Parathyroid adenoma (tissue), 2 donors: ENCODE measurements around the gene GALNT17.

ENCODE experiments used
- H2AFZ ChIP-seq: fragments of 300-600 bp; sonication (generic); one replicate; pipeline ENCODE4 v1.7.0; 2017; ENCODE audit warnings: antibody characterized with exemption, mild to moderate bottlenecking
- H3K27ac ChIP-seq: fragments of 300-600 bp; sonication (generic); one replicate; pipeline ENCODE4 v1.7.0; 2017
- H3K27me3 ChIP-seq: fragments of 300-600 bp; sonication (generic); one replicate; pipeline ENCODE4 v1.7.0; 2017; ENCODE audit warnings: low read length; ENCODE audit not compliant: control insufficient read depth, insufficient read depth
- H3K36me3 ChIP-seq: fragments of 300-600 bp; sonication (generic); one replicate; pipeline ENCODE4 v1.7.0; 2017; ENCODE audit warnings: low read length; ENCODE audit not compliant: control insufficient read depth, insufficient read depth
- H3K4me1 ChIP-seq: fragments of 300-600 bp; sonication (generic); one replicate; pipeline ENCODE4 v1.7.0; 2017; ENCODE audit warnings: control low read depth
- H3K4me2 ChIP-seq: fragments of 300-600 bp; sonication (generic); one replicate; pipeline ENCODE4 v1.7.0; 2017; ENCODE audit warnings: low read length
- H3K4me3 ChIP-seq: fragments of 300-600 bp; sonication (generic); one replicate; pipeline ENCODE4 v1.7.0; 2017; ENCODE audit warnings: low read depth, low read length
- H3K79me2 ChIP-seq: fragments of 300-600 bp; sonication (generic); one replicate; pipeline ENCODE4 v1.7.0; 2017; ENCODE audit warnings: control low read depth
- H3K9ac ChIP-seq: fragments of 300-600 bp; sonication (generic); one replicate; pipeline ENCODE4 v1.7.0; 2017; ENCODE audit warnings: mild to moderate bottlenecking
- H3K9me3 ChIP-seq: fragments of 300-600 bp; sonication (generic); one replicate; pipeline ENCODE4 v1.7.0; 2017; ENCODE audit warnings: low read length; ENCODE audit not compliant: control insufficient read depth
- TF ChIP-seq, protein P1 (sequence below): fragments of 300-600 bp; sonication (generic); IDR thresholded peaks from one replicate; pipeline ENCODE4 v1.7.0; 2017; ENCODE audit warnings: antibody characterized with exemption, mild to moderate bottlenecking
- donor health status: primary hyperparathyroidism.

Gene GALNT17

DNA sequence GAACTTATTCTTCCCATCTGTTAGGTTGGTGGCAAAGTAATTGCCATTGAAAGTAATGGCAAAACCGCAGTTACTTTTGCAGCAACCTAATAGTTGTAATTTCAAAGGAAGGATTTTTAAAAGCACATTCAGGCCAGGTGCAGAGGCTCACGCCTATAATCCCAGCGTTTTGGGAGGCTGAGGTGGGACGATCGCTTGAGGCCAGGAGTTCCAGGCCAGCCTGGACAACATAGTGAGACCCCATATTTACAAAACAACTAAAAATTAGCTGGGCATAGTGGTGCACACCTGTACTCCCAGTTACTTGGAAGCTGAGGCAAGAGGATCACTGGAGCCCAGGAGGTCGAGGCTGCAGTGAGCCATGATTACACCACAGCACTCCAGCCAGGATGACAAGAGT lies 374.9 kb downstream of the GALNT17 start:
- H2AFZ ChIP-seq, result no peak overlapping the region
- H3K36me3 ChIP-seq, result no peaks in the 10 kb centered on the region
- no peaks in the 10 kb centered on the region for H3K4me1 ChIP-seq
- H3K4me2 ChIP-seq, result no peak overlapping the region
- H3K79me2 ChIP-seq, result no peaks in the 10 kb centered on the region
- H3K27ac ChIP-seq, result no peak overlapping the region
- H3K27me3 ChIP-seq, result no peaks in the 10 kb centered on the region
- no peak overlapping the region for H3K4me3 ChIP-seq
- H3K9ac ChIP-seq, result no peak overlapping the region
- H3K9me3 ChIP-seq, result no peaks in the 10 kb centered on the region
- TF ChIP-seq, protein P1, sequence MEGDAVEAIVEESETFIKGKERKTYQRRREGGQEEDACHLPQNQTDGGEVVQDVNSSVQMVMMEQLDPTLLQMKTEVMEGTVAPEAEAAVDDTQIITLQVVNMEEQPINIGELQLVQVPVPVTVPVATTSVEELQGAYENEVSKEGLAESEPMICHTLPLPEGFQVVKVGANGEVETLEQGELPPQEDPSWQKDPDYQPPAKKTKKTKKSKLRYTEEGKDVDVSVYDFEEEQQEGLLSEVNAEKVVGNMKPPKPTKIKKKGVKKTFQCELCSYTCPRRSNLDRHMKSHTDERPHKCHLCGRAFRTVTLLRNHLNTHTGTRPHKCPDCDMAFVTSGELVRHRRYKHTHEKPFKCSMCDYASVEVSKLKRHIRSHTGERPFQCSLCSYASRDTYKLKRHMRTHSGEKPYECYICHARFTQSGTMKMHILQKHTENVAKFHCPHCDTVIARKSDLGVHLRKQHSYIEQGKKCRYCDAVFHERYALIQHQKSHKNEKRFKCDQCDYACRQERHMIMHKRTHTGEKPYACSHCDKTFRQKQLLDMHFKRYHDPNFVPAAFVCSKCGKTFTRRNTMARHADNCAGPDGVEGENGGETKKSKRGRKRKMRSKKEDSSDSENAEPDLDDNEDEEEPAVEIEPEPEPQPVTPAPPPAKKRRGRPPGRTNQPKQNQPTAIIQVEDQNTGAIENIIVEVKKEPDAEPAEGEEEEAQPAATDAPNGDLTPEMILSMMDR, result no peak

DNA sequence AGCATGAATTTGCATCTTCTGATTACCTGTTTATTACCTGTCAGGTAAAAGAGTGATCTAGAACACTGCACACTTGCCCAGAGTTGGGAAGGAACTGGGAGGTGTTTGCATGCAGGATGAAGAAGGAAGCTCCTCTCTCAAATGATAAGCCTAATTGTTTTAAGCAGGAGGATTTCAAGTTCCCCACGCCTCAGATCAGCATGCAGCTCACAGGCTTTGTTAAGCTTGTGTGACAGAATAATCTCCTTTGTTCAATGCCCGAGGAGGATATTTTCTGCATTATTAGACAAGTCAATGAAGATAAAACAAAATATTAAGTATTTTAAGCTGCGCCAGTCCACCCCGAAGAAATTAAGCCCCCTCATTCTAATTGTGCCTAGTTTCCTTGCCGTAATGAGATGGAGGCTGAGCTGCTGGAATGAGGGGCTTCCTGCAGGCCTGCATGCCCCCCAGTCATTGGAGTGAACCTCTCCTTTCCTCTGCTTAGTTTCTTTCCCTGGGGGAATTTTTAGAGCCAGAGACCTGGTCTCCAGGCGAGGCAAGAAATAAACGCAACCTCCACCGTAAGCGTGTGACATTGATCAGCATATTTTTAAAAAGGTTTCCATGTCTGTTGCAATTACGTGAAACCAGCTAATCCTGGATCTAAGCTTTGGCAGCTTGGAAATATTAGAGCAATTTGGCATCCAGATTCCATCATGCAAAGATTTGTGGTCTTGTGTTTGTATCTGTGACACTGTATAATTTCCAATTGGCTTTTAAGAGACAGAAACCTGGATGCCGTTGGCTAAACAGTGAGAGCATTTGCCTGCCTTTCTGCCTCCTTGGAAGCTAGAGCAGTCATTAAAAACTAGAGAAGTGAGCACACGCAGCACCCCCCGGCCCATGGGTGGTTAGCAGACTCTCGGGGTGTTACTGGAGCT lies 376.0 kb downstream of the GALNT17 start:
- no peaks in the 10 kb centered on the region for H3K4me1 ChIP-seq
- TF ChIP-seq, protein P1, result no peak
- no peak overlapping the region for H3K4me2 ChIP-seq
- H3K9ac ChIP-seq, result no peak overlapping the region
- no peaks in the 10 kb centered on the region for H3K9me3 ChIP-seq
- no peak overlapping the region for H3K27ac ChIP-seq
- no peak overlapping the region for H3K4me3 ChIP-seq
- no peaks in the 10 kb centered on the region for H3K27me3 ChIP-seq
- no peaks in the 10 kb centered on the region for H3K79me2 ChIP-seq
- no peak overlapping the region for H2AFZ ChIP-seq
- H3K36me3 ChIP-seq, result no peaks in the 10 kb centered on the region

DNA sequence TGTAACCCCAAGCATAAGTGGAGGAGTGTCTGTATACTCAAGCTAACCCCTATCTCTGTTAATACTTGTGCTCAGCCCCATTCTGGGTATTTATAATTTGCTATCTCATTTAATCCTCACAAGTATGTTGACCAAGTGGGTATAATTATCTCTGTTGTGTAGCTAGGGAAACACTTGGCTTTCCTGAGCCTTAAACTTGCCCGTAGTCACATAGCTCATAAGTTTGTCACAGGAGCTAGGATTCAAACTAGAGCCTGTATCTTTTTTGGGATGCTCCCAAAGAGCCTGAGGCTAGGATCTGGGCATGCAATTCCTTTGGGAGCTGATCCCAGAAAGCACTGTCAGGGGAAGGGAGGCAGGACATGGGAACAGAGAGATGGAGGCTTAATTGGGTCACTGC lies 377.4 kb downstream of the GALNT17 start:
- Histone ChIP-seq H3K9ac (no peak overlapping the region), H3K4me2 (no peak overlapping the region), H3K36me3 (no peaks in the 10 kb centered on the region), H2AFZ (no peak overlapping the region), H3K27ac (no peak overlapping the region), H3K4me1 (no peaks in the 10 kb centered on the region), H3K27me3 (no peaks in the 10 kb centered on the region), H3K79me2 (no peaks in the 10 kb centered on the region), H3K9me3 (no peaks in the 10 kb centered on the region), H3K4me3 (no peak overlapping the region)
- TF ChIP-seq, protein P1, result no peak

DNA sequence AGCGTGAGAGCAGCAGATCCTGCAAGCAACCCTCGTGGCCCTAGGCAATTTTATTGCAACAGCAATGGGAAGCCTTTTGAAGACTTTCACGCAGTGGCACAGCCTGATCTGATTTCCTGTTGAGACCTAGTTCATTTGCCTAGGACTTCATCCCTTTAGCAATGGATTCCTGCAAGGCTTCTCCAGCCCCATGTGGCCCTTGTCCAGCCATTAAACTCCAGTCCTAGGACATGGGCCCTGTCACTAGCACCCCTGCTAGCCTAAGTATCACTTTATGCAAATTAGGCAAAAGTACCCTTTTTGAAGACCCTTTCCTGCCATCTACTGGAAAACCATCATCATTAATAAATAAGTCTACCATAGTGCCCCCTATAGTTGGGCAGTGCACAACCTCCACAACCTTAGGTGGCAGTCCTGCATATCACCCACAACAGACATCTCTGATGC lies 379.4 kb downstream of the GALNT17 start:
- no peaks in the 10 kb centered on the region for H3K36me3 ChIP-seq
- no peak overlapping the region for H3K4me2 ChIP-seq
- TF ChIP-seq, protein P1, result no peak
- H2AFZ ChIP-seq, result no peak overlapping the region
- no peaks in the 10 kb centered on the region for H3K9me3 ChIP-seq
- H3K9ac ChIP-seq, result no peak overlapping the region
- H3K27ac ChIP-seq, result no peak overlapping the region
- H3K79me2 ChIP-seq, result no peaks in the 10 kb centered on the region
- H3K4me3 ChIP-seq, result no peak overlapping the region
- H3K27me3 ChIP-seq, result no peaks in the 10 kb centered on the region
- H3K4me1 ChIP-seq, result no peaks in the 10 kb centered on the region
